HEK293T (cell line): ENCODE results near the gene THSD4.

Experiments used
- CTCF ChIA-PET: fragments of 350-600 bp; formaldehyde crosslinking; extraction: SDS; loops from one replicate; lab custom pipeline; 2021; ENCODE audit warnings: antibody characterized with exemption, inconsistent platforms; lab: Yijun Ruan, JAX
- POLR2A ChIA-PET: fragments of 350-600 bp; formaldehyde crosslinking; extraction: SDS; loops from one replicate; lab custom pipeline; 2020; ENCODE audit warnings: antibody characterized with exemption, inconsistent platforms; lab: Yijun Ruan, JAX
- DNase-seq: peaks from one replicate; pipeline ENCODE4 v3.0.0; 2012; ENCODE audit warnings: mixed read lengths; ENCODE audit errors: extremely low spot score
- ARNT ChIP-seq: fragments of 450-650 bp; IDR thresholded peaks from 2 replicates; pipeline ENCODE4 v1.6.1; 2017; ENCODE audit warnings: mild to moderate bottlenecking
- BHLHE40 ChIP-seq: fragments of 450-650 bp; IDR thresholded peaks from 2 replicates; pipeline ENCODE4 v1.6.1; 2016; ENCODE audit warnings: mild to moderate bottlenecking, moderate library complexity, borderline replicate concordance
- CTBP1 ChIP-seq: fragments of 450-650 bp; IDR thresholded peaks from 2 replicates; pipeline ENCODE4 v1.6.1; 2016; ENCODE audit warnings: borderline replicate concordance
- ELF4 ChIP-seq: fragments of 450-650 bp; IDR thresholded peaks from 2 replicates; pipeline ENCODE4 v1.6.1; 2017; ENCODE audit warnings: antibody characterized with exemption
- FOXA1 ChIP-seq: fragments of 450-650 bp; IDR thresholded peaks from 2 replicates; pipeline ENCODE4 v1.6.1; 2016; ENCODE audit warnings: mild to moderate bottlenecking
- FOXK2 ChIP-seq: fragments of 450-650 bp; IDR thresholded peaks from 2 replicates; pipeline ENCODE4 v1.6.1; 2016; ENCODE audit warnings: mild to moderate bottlenecking
- FOXM1 ChIP-seq: fragments of 450-650 bp; IDR thresholded peaks from 2 replicates; pipeline ENCODE4 v1.6.1; 2017; ENCODE audit warnings: mild to moderate bottlenecking, borderline replicate concordance
- HDGF ChIP-seq: fragments of 450-650 bp; IDR thresholded peaks from 2 replicates; pipeline ENCODE4 v1.6.1; 2017; ENCODE audit warnings: antibody characterized with exemption, borderline replicate concordance
- L3MBTL2 ChIP-seq: fragments of 450-650 bp; conservative IDR thresholded peaks from 2 replicates; pipeline ENCODE4 v1.6.1; 2016; ENCODE audit warnings: mild to moderate bottlenecking
- LEF1 ChIP-seq: fragments of 450-650 bp; IDR thresholded peaks from 2 replicates; pipeline ENCODE4 v1.6.1; 2017; ENCODE audit warnings: mild to moderate bottlenecking, borderline replicate concordance
- NFRKB ChIP-seq: fragments of 450-650 bp; IDR thresholded peaks from 2 replicates; pipeline ENCODE4 v1.6.1; 2016; ENCODE audit warnings: mild to moderate bottlenecking, moderate library complexity
- PKNOX1 ChIP-seq: fragments of 450-650 bp; IDR thresholded peaks from 2 replicates; pipeline ENCODE4 v1.6.1; 2016
- SP1 ChIP-seq: fragments of 450-650 bp; IDR thresholded peaks from 2 replicates; pipeline ENCODE4 v1.6.1; 2017
- SUZ12 ChIP-seq: fragments of 450-650 bp; IDR thresholded peaks from 2 replicates; pipeline ENCODE4 v1.6.1; 2016; ENCODE audit warnings: mild to moderate bottlenecking
- TARDBP ChIP-seq: fragments of 450-650 bp; IDR thresholded peaks from 2 replicates; pipeline ENCODE4 v1.6.1; 2016
- ZNF384 ChIP-seq: fragments of 450-650 bp; IDR thresholded peaks from 2 replicates; pipeline ENCODE4 v1.6.1; 2016

THSD4 gene

GRCh38 chr15:71515375-71516186 lies 400.3 kb downstream of the THSD4 start:
- TF ChIP-seq SP1 = no peak
- TF ChIP-seq PKNOX1 = peak; percentile 46
- POLR2A ChIA-PET = no interaction called here
- no peak for DNase-seq
- CTCF ChIA-PET = no interaction called here

- POLR2A ChIA-PET = no interaction called here
- no peak for TF ChIP-seq ZNF384
- TF ChIP-seq ARNT = no peak
- TF ChIP-seq CTBP1 = no peak
- no peak for TF ChIP-seq SP1
- TF ChIP-seq FOXK2 = no peak
- TF ChIP-seq ELF4 = no peak
- TF ChIP-seq SUZ12 = no peak
- TF ChIP-seq BHLHE40 = no peak
- TF ChIP-seq NFRKB = no peak
- TF ChIP-seq FOXA1 = no peak
- TF ChIP-seq LEF1 = no peak
- TF ChIP-seq FOXM1 = no peak
- TF ChIP-seq TARDBP = no peak
- TF ChIP-seq HDGF = no peak
- no peak for TF ChIP-seq PKNOX1
- no peak for TF ChIP-seq L3MBTL2
- CTCF ChIA-PET = no interaction called here
- DNase-seq = no peak
These were observed 402.5 kb downstream of the THSD4 start for GRCh38 chr15:71517751-71518150.

GRCh38 chr15:71518661-71519060 lies 403.4 kb downstream of the THSD4 start:
- TF ChIP-seq SP1 (no peak), FOXM1 (no peak), ARNT (no peak), BHLHE40 (no peak), CTBP1 (no peak), ZNF384 (no peak), L3MBTL2 (no peak), FOXA1 (no peak), ELF4 (no peak), LEF1 (no peak), NFRKB (no peak), PKNOX1 (no peak), TARDBP (no peak), FOXK2 (no peak), HDGF (no peak)
- DNase-seq = no peak
- POLR2A ChIA-PET = no interaction called here
- CTCF ChIA-PET = no interaction called here

GRCh38 chr15:71526060-71526820 lies 411.0 kb downstream of the THSD4 start:
- ChIA-PET CTCF (no interaction called here), POLR2A (no interaction called here)
- DNase-seq = no peak
- TF ChIP-seq SUZ12 (no peak), SP1 (no peak), PKNOX1 (peak; percentile 49; the same call in 1 of the 2 replicates)

- ChIA-PET CTCF (interaction anchor here (1.0 kb wide), 1 partner anchor 202 kb away, joined by 3 read pairs; no protein-coding TSS in a partner anchor), POLR2A (no interaction called here)
- TF ChIP-seq TARDBP (no peak), CTBP1 (no peak), NFRKB (no peak), ELF4 (no peak), L3MBTL2 (no peak), FOXA1 (no peak), FOXM1 (no peak), ZNF384 (no peak), PKNOX1 (no peak), FOXK2 (no peak), SP1 (no peak), HDGF (no peak)
- DNase-seq = no peak
These were observed 414.1 kb downstream of the THSD4 start for GRCh38 chr15:71529361-71529760.
